Measurements from ENCODE around the gene SYTL3. TPM values are rescaled to one million over a fixed set of nuclear protein-coding genes. Genes with fewer than 3 reads are reported as not detected.

SYTL3 gene
- total RNA-seq, 1 experiment from 2014 or later: 7.8 TPM

GRCh38 chr6:158755636-158756035 lies 105.8 kb downstream of the SYTL3 start:
- POLR2A ChIA-PET (ENCODE audit: unreplicated experiment): no interaction called here
- Histone ChIP-seq H3K79me2 (ENCODE audit: low read depth) (no peaks in the 10 kb centered on the region), H3K27ac (no peak overlapping the region)

GRCh38 chr6:158756126-158756525 lies 106.3 kb downstream of the SYTL3 start:
- Histone ChIP-seq H3K4me3 (no peak overlapping the region), H3K79me2 (ENCODE audit: low read depth) (no peaks in the 10 kb centered on the region), H3K9me2 (ENCODE audit: insufficient read depth) (no peaks in the 10 kb centered on the region), H3F3A (ENCODE audit: insufficient read depth, low read depth) (peaks cover 12% of the 10 kb centered on the region; the same call in 1 of the 2 replicates), H3K9me3 (ENCODE audit: insufficient read depth, low read depth) (no peaks in the 10 kb centered on the region), H3K36me3 (ENCODE audit: low read depth) (no peaks in the 10 kb centered on the region), H3K4me1 (replicated peaks; ENCODE audit: insufficient read depth) (0 out of 2 replicates have a peak, but pooled peaks cover 7% of the 10 kb centered on the region), H4K20me1 (ENCODE audit: insufficient read depth) (no peaks in the 10 kb centered on the region), H3K27ac (no peak overlapping the region), H2AFZ (no peak overlapping the region), H3K4me2 (no peak overlapping the region), H3K27me3 (ENCODE audit: insufficient read depth, low read depth) (no peaks in the 10 kb centered on the region)
- intact Hi-C loops (cut with micrococcal nuclease; ENCODE audit: unreplicated experiment): no loop called here
- TF ChIP-seq CTCF (conservative IDR thresholded peaks at IDR 0.05): no peak
- no peak for TF ChIP-seq EZH2 (IDR thresholded peaks at IDR 0.05; ENCODE audit: low read depth)
- ChIA-PET CTCF (no interaction called here), POLR2A (ENCODE audit: unreplicated experiment) (no interaction called here)
- no TSS peak for BruUV-seq (replicated peaks)
- DNase-seq: no peak

More at GRCh38 chr6:158755636-158756035, 105.8 kb downstream of the SYTL3 start:
- intact Hi-C loops (cut with micrococcal nuclease; ENCODE audit: unreplicated experiment): no loop called here
- no TSS peak for BruUV-seq (replicated peaks)
- Histone ChIP-seq H3K4me1 (replicated peaks; ENCODE audit: insufficient read depth) (0 out of 2 replicates have a peak, but pooled peaks cover 7% of the 10 kb centered on the region), H3K9me3 (ENCODE audit: insufficient read depth, low read depth) (no peaks in the 10 kb centered on the region), H3K4me2 (no peak overlapping the region), H3F3A (ENCODE audit: insufficient read depth, low read depth) (peaks cover 8% of the 10 kb centered on the region; the same call in 1 of the 2 replicates), H2AFZ (no peak overlapping the region), H3K4me3 (no peak overlapping the region), H3K27me3 (ENCODE audit: insufficient read depth, low read depth) (no peaks in the 10 kb centered on the region), H4K20me1 (ENCODE audit: insufficient read depth) (no peaks in the 10 kb centered on the region), H3K36me3 (ENCODE audit: low read depth) (no peaks in the 10 kb centered on the region), H3K9me2 (ENCODE audit: insufficient read depth) (no peaks in the 10 kb centered on the region)
- CTCF ChIA-PET: no interaction called here
- no peak for DNase-seq
- no peak for TF ChIP-seq EZH2 (IDR thresholded peaks at IDR 0.05; ENCODE audit: low read depth)
- no peak for TF ChIP-seq CTCF (conservative IDR thresholded peaks at IDR 0.05)

GRCh38 chr6:158756977-158757752 lies 107.3 kb downstream of the SYTL3 start:
- H3K27ac ChIP-seq: no peak overlapping the region
- no peaks in the 10 kb centered on the region for H3K36me3 ChIP-seq (ENCODE audit: low read depth)
- POLR2A ChIA-PET (ENCODE audit: unreplicated experiment): no interaction called here
- no TSS peak for BruUV-seq (replicated peaks)
- no peak overlapping the region for H3K4me3 ChIP-seq
- peaks cover 12% of the 10 kb centered on the region for H3K4me1 ChIP-seq (replicated peaks; ENCODE audit: insufficient read depth)
- CTCF ChIA-PET: no interaction called here
- no peaks in the 10 kb centered on the region for H3K9me2 ChIP-seq (ENCODE audit: insufficient read depth)
- H3K4me2 ChIP-seq: no peak overlapping the region
- H3K79me2 ChIP-seq (ENCODE audit: low read depth): no peaks in the 10 kb centered on the region
- no peak overlapping the region for H2AFZ ChIP-seq
- H3K9me3 ChIP-seq (ENCODE audit: insufficient read depth, low read depth): no peaks in the 10 kb centered on the region
- intact Hi-C loops (cut with micrococcal nuclease; ENCODE audit: unreplicated experiment): no loop called here
- no peaks in the 10 kb centered on the region for H4K20me1 ChIP-seq (ENCODE audit: insufficient read depth)
- H3K27me3 ChIP-seq (ENCODE audit: insufficient read depth, low read depth): no peaks in the 10 kb centered on the region
- TF ChIP-seq EZH2 (IDR thresholded peaks at IDR 0.05; ENCODE audit: low read depth) (no peak), CTCF (conservative IDR thresholded peaks at IDR 0.05) (no peak)
- peaks cover 19% of the 10 kb centered on the region; the same call in 1 of the 2 replicates for H3F3A ChIP-seq (ENCODE audit: insufficient read depth, low read depth)
- no peak for DNase-seq
